GM21737 (cell line): ENCODE data around the gene LGMN.
"Not testable (repeated sequence)": the region's sequence is repeated elsewhere in the genome, so short reads cannot be mapped to it uniquely, and the experiment has no call there.

Source experiments
- ATAC-seq: cut with Tn5 transposase; IDR thresholded peaks from one replicate; pipeline ENCODE4 v1.9.1; 2021; ENCODE audit warnings: mild to moderate bottlenecking, moderate library complexity; ENCODE audit not compliant: unreplicated experiment

The LGMN gene

GRCh38 chr14:92702441-92702918, 45.9 kb downstream of the LGMN start:
- no peak for ATAC-seq

GRCh38 chr14:92701826-92702225, 46.6 kb downstream of the LGMN start:
- no peak for ATAC-seq

DNA sequence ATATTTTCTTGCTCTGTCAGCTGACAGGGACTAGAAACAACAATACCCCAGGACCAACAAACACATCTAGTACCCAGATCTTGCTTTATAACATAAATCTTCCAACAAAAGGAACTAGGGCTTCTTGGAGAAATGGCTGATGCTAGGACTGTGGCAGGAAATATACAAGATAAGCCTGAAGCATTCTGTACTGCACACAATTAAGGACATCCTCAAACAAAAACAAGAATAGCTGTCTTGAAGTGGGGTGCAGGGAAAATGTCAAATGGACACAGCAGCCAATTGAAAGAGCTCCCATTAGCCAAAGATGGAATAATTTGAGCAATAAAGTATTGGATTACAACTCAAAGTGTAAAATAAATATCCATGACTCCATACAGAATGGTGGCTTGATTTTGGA, 50.0 kb downstream of the LGMN start:
- no peak for ATAC-seq

- no peak for ATAC-seq
These were observed 52.1 kb downstream of the LGMN start for GRCh38 chr14:92696366-92696765.

- no peak for ATAC-seq
These were observed 52.9 kb downstream of the LGMN start for GRCh38 chr14:92695562-92695961.

GRCh38 chr14:92694807-92695206, 53.6 kb downstream of the LGMN start:
- ATAC-seq: no peak

- no peak for ATAC-seq
These were observed 54.2 kb downstream of the LGMN start for GRCh38 chr14:92693998-92694795.

- no peak for ATAC-seq
These were observed 55.6 kb downstream of the LGMN start for GRCh38 chr14:92692822-92693226.

- ATAC-seq: no peak
These were observed 58.0 kb downstream of the LGMN start for GRCh38 chr14:92690171-92691011.

- ATAC-seq: no peak
These were observed 59.7 kb downstream of the LGMN start for GRCh38 chr14:92688434-92689375.

DNA sequence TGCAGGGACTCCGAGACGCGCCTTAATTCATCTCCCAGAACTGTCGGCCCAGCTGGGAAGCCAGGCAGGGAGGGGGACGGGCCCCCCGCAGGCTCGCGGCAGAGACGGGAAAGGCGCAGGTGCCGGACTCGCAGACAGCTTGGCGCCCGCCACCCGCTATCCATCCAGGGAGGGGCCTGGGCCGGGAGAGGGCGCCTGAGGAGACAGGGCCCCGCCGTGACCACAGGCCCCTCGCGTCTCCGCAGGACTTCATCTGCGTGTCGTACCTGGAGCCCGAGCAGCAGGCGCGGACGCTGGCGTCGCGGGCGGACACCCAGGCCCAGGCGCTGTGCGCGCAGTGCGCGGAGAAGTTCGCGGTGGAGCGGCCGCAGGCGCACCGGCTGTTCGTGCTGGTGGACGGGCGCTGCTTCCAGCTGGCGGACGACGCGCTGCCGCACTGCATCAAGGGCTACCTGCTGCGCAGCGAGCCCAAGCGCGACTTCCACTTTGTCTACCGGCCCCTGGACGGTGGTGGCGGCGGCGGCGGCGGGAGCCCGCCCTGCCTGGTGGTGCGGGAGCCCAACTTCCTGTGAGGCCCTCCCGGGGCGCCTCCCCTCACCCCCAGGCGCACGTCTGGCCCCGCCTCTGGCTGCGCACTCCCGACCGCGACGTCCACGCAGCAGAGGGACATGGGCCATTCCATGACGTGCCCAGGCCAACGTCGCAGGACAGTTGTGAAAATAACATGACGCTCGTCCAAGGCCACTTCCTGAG, 60.6 kb downstream of the LGMN start:
- ATAC-seq: no peak

DNA sequence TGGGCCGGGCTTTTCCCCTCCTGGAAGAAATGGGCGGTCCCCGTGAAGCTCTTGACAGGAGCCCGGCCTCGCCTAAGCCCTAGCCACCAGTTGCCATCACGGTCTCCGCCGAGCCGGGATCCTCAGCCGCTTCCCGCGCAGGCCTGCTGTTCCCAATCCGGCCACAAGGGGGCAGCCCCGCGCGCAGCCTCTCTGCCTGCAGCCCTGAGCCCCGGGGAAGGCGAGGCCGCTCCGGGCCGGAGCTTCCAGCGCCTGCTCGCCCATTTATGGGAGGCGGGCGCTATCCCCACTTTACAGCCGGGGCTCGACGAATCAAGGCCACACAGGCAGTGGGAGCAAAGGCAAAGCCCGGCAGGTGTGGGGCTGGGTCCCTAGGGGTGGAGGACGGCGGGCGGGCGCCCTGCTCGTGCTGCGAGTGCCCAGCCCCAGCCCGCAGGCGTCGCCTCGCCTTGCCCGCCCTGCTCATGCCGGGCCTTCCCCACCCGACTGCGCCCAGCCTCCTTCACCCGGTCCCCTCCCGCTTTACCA, 61.5 kb downstream of the LGMN start:
- ATAC-seq: no peak

GRCh38 chr14:92686411-92686899, 62.0 kb downstream of the LGMN start:
- ATAC-seq: no peak

GRCh38 chr14:92685784-92686355, 62.6 kb downstream of the LGMN start:
- no peak for ATAC-seq

DNA sequence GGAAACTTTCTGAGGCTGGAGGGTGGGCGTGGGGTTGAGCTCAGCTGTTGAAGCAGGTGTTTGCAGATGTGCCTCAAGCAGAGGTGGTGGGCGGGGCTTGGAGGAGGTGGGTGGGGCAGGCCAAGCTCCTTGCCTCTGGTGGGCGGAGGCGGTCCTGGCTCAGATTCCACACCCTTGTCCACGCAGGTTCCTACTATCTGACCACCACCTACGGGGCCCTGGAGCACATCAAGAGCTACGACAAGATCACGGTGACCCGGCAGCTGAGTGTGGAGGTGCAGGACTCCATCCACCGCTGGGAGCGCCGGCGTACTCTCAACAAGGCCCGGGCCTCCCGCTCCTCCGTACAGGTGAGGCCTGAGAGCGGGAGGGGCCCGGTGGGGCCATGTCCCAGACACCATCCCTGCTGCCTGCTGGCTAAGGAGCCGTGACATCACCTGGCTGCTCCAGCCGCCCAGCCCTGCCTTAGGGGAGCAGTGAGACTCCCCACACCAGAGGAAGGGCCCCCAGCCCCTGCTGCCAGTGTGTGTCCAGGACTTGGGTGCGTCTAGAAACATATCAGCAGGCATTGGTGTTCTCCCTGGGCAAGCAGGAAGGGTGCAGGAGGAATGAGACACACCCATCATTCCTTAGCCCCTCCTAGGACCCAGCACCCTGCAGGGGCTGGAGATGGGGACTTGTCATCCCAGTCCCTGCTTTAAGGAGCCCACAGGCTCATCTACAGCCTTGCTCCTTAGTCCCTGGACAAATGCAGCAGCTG, 63.4 kb downstream of the LGMN start:
- no peak for ATAC-seq

DNA sequence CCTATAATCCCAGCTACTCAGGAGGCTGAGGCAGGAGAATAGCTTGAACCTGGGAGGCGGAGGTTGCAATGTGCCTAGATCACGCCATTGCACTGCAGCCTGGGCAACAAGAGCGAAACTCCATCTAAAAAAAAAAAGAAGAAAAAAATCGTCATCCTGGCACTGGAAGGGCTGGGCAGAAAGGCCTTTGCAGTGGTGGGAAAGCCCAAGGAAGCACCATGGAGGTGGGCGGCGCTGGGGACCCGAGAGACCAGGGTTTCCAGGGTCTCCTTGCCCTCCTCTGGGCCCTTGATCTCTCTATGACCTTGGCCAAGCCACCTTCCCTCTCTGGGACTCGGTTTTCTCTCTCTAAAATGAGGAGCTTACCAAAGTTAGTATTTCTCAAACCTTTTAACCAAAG, 65.4 kb downstream of the LGMN start:
- ATAC-seq: no peak

GRCh38 chr14:92680781-92681650, 67.4 kb downstream of the LGMN start:
- ATAC-seq: no peak

DNA sequence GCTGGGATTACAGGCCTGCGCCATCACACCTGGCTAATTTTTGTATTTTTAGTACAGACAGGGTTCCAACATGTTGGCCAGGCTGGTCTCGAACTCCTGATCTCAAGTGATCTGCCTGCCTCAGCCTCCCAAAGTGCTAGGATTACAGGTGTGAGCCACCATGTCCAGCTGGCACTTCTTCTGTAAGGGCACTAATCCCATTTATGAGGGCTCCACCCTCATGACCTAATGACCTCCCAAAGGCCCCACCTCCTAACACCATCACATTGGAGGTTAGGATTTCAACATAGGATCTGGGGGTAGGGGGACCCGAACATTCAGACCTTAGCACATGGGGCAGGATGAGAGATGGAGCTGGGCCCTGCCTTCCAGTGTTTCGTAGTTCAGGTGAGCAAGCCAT, 68.1 kb downstream of the LGMN start:
- not testable (repeated sequence) for ATAC-seq
